ENCODE results near the gene PPRC1. TPM values are rescaled to one million over a fixed set of nuclear protein-coding genes. Genes with fewer than 3 reads are reported as not detected.

PPRC1 gene
- total RNA-seq, 1 experiment from 2014 or later: 15.8 TPM

Other genes starting within 250 kb of the PPRC1 start
- gene ARMH3, start 76.9 kb upstream of the PPRC1 start, total RNA-seq (2014; rRNA removed; shearing (Covaris generic); ENCODE audit: low replicate concordance): 5.6 and 7.1 TPM in 2 replicates
- 55.8 and 65.1 TPM in 2 replicates for gene HPS6, start 67.7 kb upstream of the PPRC1 start, total RNA-seq (2014; rRNA removed; shearing (Covaris generic); ENCODE audit: low replicate concordance)
- gene LDB1, start 12.7 kb upstream of the PPRC1 start, total RNA-seq (2014; rRNA removed; shearing (Covaris generic); ENCODE audit: low replicate concordance): 14.9 and 22.7 TPM in 2 replicates
- gene NOLC1, start 19.3 kb downstream of the PPRC1 start, total RNA-seq (2014; rRNA removed; shearing (Covaris generic); ENCODE audit: low replicate concordance): 68.0 and 74.0 TPM in 2 replicates
- 0.12 and 0.78 TPM in 2 replicates for gene ELOVL3, start 93.3 kb downstream of the PPRC1 start, total RNA-seq (2014; rRNA removed; shearing (Covaris generic); ENCODE audit: low replicate concordance)
- not detected in 2 replicates for gene PITX3, start 108.5 kb downstream of the PPRC1 start, total RNA-seq (2014; rRNA removed; shearing (Covaris generic); ENCODE audit: low replicate concordance)
- gene GBF1, start 112.5 kb downstream of the PPRC1 start, total RNA-seq (2014; rRNA removed; shearing (Covaris generic); ENCODE audit: low replicate concordance): 14.2 and 14.8 TPM in 2 replicates